Mononuclear cell (primary cell): ENCODE data around the gene SPINK9. TPM values are rescaled to one million over a fixed set of nuclear protein-coding genes. Genes with fewer than 3 reads are reported as not detected.

Experiments
- H3K27me3 ChIP-seq: 2 replicates; pipeline ENCODE4 v1.6.0; 2011; ENCODE audit warnings: low read length, control low read depth; ENCODE audit not compliant: insufficient read depth
- H3K4me1 ChIP-seq: 2 replicates; pipeline ENCODE4 v1.5.1; 2011; ENCODE audit warnings: mild to moderate bottlenecking, low read length, control low read depth; ENCODE audit not compliant: insufficient read depth
- H3K4me3 ChIP-seq: 2 replicates; pipeline ENCODE4 v1.5.1; 2011; ENCODE audit warnings: mild to moderate bottlenecking, low read length, moderate library complexity
- H3K9me3 ChIP-seq: 2 replicates; pipeline ENCODE4 v1.5.1; 2011; ENCODE audit warnings: low read depth, mild to moderate bottlenecking, control low read depth, low read length
- total RNA-seq: library from RNA; depleted of rRNA; stranded (reverse); fragments of >200 nt; gene quantifications from one replicate; pipeline ENCODE4 v1.2.3, GENCODE V29; 2012

SPINK9 gene
- total RNA-seq, 1 donor: not detected

DNA sequence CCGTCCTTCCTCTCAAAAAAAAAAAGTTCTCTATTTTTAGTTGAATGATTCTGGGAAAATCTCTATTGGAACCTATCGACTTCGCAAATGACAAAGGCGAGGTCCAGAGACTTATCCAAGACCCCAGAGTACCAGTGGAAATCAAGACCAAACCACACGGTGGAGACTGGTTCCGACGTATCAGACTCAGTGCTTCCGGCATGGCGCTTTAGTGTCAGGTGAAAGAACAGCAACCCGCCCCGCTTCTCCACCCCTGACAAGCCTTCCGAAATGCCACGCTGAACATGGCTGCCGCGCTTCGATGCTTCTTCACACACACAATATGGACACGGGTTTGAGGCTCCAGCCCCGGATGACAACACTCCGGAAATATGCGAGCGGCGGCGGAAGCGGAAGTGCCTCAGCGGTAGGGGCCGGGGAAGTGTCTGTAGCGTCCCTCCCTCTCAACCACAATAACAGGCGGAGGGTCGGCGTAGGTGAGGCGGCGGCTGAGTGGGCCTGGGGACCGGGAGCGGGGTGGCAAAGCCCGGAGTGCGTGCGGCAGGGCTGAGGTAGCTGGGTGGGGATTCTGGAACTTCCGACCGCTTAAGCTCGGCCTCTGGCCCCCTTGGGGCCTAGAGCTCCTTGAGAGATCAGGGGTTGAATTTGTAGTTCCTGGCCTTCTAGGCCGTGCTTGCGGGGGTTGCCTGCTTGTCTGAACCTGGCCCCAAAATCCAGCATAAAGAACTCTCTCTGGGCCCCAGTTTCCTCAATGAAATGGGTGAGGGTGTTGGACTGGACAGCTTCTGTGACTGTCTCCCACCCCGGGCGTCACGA lies 48.4 kb downstream of the SPINK9 start, which contains the start of gene FBXO38:
TSS of gene FBXO38 (plus strand) at position 395 of the 816 bp plus-strand sequence. CDS start 10,819 bp downstream, outside the sequence.
- Histone ChIP-seq H3K4me3 (peak within 1 kb of the TSS; percentile 77), H3K4me1 (peaks cover 43% of the 10 kb centered on the region), H3K9me3 (no peaks in the 10 kb centered on the region), H3K27me3 (no peaks in the 10 kb centered on the region)

GRCh38 chr5:148384380-148384737 lies 49.0 kb downstream of the SPINK9 start:
- H3K4me1 ChIP-seq: peaks cover 43% of the 10 kb centered on the region
- peak overlapping the region; percentile 77 for H3K4me3 ChIP-seq
- H3K27me3 ChIP-seq: no peaks in the 10 kb centered on the region
- no peaks in the 10 kb centered on the region for H3K9me3 ChIP-seq

DNA sequence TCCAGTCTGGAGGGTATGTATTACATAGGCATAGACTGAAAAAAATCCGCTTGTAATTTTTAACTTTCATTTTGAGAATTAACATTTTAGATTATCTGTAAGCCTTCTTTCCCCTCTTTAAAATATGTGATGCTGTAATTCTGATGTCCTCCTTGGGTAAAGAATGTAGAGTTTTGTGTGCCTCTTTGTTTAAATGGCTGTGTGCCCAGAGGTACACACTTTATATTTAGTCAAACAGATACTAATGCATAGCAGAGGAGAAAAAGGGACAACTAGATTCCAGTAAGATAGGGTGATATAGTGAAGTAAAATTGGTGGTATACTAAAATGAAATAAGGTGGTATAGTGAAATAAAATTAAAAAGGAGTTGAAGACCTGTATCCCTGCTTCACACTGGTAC lies 49.7 kb downstream of the SPINK9 start:
- H3K27me3 ChIP-seq: no peaks in the 10 kb centered on the region
- no peak overlapping the region for H3K4me3 ChIP-seq
- H3K4me1 ChIP-seq: peaks cover 43% of the 10 kb centered on the region

DNA sequence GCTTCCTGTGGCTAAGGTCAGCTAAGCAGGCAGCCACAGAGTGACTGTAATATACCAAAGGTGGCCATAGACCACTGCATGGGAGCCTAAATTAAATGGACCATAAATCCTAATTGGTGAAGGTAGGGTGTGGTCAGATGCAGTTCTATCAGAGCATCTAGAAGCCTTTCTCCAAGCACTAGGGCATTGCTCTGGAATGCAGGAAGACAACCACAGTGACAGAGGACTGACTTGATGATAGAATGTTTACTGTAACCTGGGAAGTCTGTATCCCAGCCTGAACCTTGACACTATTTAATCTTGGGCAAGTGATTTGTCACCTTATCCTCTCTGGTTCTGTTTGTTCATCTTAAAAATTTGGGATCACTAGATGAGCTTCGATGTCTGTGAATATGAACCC lies 50.7 kb downstream of the SPINK9 start:
- Histone ChIP-seq H3K4me3 (no peak overlapping the region), H3K4me1 (peaks cover 43% of the 10 kb centered on the region)

More for the DNA sequence above, 49.7 kb downstream of the SPINK9 start:
- H3K9me3 ChIP-seq: no peaks in the 10 kb centered on the region

DNA sequence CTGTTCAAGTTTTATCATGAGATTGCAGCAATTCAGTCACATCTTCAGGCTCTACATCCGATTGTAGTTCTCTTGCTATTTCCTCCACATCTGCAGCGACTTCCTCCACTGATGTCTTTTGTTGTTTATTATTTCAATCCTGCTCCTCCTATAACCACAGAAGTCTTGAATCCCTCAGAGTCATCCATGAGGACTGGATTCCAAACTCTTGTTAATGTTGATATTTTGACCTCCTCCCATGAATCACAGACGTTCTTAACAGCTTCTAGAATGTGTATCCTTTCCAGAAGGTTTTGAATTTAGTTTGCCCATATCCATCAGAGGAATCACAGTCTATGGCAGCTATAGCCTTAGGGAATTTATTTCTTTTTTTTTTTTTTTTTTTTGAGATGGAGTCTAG lies 52.0 kb downstream of the SPINK9 start:
- peaks cover 43% of the 10 kb centered on the region for H3K4me1 ChIP-seq
- H3K9me3 ChIP-seq: no peaks in the 10 kb centered on the region

More for the DNA sequence above, 50.7 kb downstream of the SPINK9 start:
- H3K27me3 ChIP-seq: no peaks in the 10 kb centered on the region
- no peaks in the 10 kb centered on the region for H3K9me3 ChIP-seq

DNA sequence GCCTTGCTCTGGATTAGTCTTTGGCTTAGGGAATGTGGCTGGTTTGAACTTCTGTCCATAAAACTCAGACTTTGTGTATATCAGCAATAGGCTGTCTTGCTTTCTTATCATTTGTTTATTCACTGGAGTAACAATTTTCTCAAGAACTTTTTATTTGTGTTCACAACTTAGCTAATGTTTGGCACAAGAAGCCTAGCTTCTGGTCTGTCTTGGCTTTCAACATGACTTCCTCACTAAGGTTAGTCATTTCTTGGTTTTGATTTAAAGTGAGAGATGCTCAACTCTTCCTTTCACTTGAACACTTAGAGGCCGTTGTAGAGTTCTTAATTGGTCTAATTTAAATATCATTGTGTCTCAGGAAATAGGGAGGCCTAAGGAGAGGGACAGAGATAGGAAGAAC lies 53.3 kb downstream of the SPINK9 start:
- H3K4me1 ChIP-seq: peaks cover 40% of the 10 kb centered on the region
- H3K4me3 ChIP-seq: no peak overlapping the region
- H3K27me3 ChIP-seq: no peaks in the 10 kb centered on the region
- no peaks in the 10 kb centered on the region for H3K9me3 ChIP-seq

More for the DNA sequence above, 52.0 kb downstream of the SPINK9 start:
- Histone ChIP-seq H3K27me3 (no peaks in the 10 kb centered on the region), H3K4me3 (no peak overlapping the region)

Other genes starting within 250 kb of the SPINK9 start
- gene SPINK14, start 167.0 kb upstream of the SPINK9 start, total RNA-seq: not detected
- not detected for gene SPINK6, start 132.5 kb upstream of the SPINK9 start, total RNA-seq
- not detected for gene MARCOL, start 97.0 kb upstream of the SPINK9 start, total RNA-seq
- not detected for gene SPINK13, start 66.8 kb upstream of the SPINK9 start, total RNA-seq
- gene SPINK7, start 23.1 kb upstream of the SPINK9 start, total RNA-seq: not detected
- 76.3 TPM for gene FBXO38, start 48.4 kb downstream of the SPINK9 start, total RNA-seq